Left ventricle myocardium superior (tissue), 1 donor: ENCODE measurements around the gene IGSF10. TPM values are rescaled to one million over a fixed set of nuclear protein-coding genes. Genes with fewer than 3 reads are reported as not detected.
A peak's percentile ranks its signal among the peaks of the same experiment; 100 is the strongest.
"Not testable (repeated sequence)": the region's sequence is repeated elsewhere in the genome, so short reads cannot be mapped to it uniquely, and the experiment has no call there.

Experiments used
- ATAC-seq: fragments of 200-7000 bp; cut with Tn5 transposase; one replicate; pipeline ENCODE4 v1.9.1; 2020; ENCODE audit warnings: mild to moderate bottlenecking, moderate library complexity
- DNase-seq: peaks from one replicate; pipeline ENCODE4 v3.0.0-alpha.2; 2020
- intact Hi-C: fragments of 100-400 bp; cut with micrococcal nuclease; formaldehyde crosslinking; loops from one replicate; pipeline ENCODE4 v1.11.0; 2022
- long read RNA-seq: library from polyadenylated mRNA; unstranded; transcript quantifications from one replicate; pipeline ENCODE4 v2.0.0, GENCODE V29; 2021
- total RNA-seq: library from RNA; stranded (reverse); fragmentation: NEBNext Ultra II Directional; extraction: Animal tissue kit (Norgen Biotek cat#: 25700); gene quantifications from one replicate; pipeline ENCODE4 v1.2.1, GENCODE V29; 2021
- donor health status: DM: no; HTN: yes; CAD: no; lungs with severe emphysema.

IGSF10 gene, protein sequence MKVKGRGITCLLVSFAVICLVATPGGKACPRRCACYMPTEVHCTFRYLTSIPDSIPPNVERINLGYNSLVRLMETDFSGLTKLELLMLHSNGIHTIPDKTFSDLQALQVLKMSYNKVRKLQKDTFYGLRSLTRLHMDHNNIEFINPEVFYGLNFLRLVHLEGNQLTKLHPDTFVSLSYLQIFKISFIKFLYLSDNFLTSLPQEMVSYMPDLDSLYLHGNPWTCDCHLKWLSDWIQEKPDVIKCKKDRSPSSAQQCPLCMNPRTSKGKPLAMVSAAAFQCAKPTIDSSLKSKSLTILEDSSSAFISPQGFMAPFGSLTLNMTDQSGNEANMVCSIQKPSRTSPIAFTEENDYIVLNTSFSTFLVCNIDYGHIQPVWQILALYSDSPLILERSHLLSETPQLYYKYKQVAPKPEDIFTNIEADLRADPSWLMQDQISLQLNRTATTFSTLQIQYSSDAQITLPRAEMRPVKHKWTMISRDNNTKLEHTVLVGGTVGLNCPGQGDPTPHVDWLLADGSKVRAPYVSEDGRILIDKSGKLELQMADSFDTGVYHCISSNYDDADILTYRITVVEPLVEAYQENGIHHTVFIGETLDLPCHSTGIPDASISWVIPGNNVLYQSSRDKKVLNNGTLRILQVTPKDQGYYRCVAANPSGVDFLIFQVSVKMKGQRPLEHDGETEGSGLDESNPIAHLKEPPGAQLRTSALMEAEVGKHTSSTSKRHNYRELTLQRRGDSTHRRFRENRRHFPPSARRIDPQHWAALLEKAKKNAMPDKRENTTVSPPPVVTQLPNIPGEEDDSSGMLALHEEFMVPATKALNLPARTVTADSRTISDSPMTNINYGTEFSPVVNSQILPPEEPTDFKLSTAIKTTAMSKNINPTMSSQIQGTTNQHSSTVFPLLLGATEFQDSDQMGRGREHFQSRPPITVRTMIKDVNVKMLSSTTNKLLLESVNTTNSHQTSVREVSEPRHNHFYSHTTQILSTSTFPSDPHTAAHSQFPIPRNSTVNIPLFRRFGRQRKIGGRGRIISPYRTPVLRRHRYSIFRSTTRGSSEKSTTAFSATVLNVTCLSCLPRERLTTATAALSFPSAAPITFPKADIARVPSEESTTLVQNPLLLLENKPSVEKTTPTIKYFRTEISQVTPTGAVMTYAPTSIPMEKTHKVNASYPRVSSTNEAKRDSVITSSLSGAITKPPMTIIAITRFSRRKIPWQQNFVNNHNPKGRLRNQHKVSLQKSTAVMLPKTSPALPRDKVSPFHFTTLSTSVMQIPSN (N-terminal part only)
- total RNA-seq = 1.9 TPM
- long read RNA-seq = 0 reads

DNA sequence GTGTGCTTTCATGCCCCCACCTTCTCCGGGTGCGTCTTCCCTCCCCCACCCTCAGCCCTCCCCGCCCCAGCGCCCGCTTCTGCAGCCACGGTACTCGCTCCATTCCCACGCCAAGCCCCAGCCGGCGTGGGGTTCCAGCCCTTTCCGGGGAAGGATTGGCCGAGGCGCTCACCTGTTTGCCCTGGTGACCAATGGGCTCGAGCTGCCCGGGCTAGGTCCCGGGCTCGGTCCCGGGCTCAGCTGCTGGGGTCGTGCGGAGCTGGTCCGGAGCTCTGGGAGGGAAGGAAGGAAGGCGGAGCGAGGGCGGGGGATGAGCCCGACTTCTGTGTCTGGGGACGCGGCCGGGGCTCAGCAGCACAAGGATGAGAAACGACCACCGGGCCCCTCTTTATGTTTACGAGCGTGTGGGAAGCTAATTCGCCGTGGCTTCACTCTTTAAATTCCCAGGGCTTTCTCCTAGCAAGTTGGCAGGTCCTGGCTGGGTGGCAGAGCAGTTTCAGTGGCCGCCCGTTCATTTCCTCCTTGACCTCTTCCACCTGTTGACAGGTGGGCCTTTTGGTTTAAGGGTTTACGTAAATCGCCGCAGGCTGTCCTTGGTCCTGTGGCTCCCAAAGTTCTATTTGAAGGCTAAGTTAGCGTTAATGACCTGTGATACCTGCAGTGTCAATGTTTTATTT, at the start of gene IGSF10:
TSS of gene IGSF10 (minus strand) at position 288 of the 677 bp plus-strand sequence. CDS start 2,352 bp downstream, outside the sequence.
- ATAC-seq = peak; percentile 71
- DNase-seq = peak; percentile 51
- intact Hi-C loops = no loop called here

DNA sequence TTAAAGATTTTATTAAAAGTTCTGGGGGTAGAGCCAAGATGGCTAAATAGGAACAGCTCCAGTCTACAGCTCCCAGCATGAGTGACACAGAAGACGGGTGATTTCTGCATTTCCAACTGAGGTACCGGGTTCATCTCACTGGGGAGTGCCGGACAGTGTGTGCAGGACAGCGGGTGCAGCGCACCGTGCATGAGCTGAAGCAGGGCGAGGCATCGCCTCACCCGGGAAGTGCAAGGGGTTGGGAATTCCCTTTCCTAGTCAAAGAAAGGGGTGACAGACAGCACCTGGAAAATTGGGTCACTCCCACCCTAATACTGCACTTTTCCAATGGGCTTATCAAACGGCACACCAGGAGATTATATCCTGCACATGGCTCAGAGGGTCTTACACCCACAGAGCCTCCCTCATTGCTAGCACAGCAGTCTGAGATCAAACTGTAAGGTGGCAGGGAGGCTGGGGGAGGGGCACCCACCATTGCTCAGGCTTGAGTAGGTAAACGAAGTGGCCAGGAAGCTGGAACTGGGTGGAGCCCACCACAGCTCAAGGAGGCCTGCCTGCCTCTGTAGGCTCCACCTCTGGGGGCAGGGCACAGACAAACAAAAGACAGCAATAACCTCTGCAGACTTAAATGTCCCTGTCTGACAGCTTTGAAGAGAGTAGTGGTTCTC, 48.7 kb upstream of the IGSF10 start:
- ATAC-seq, intact Hi-C loops, DNase-seq: not testable (repeated sequence)

DNA sequence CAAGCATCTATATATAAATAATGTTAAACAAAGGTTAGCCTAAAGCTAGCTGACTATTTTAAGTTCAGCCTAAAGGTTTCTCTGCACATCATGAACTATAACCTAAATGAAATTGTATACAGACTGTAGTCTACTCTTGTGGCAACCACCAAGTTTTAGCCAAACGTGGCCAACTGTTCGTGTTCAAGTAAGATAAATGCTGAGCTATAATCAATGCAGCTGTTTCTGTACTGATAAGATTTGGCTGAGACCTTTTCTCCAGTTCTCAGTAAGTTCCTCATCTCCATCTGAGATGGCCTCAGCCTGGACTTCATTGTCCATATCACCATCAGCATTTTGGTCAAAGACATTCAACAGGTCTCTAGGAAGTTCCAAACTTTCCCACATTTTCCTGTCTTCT, 43.7 kb upstream of the IGSF10 start:
- DNase-seq (no peak), ATAC-seq (no peak)
- intact Hi-C loops = no loop called here

DNA sequence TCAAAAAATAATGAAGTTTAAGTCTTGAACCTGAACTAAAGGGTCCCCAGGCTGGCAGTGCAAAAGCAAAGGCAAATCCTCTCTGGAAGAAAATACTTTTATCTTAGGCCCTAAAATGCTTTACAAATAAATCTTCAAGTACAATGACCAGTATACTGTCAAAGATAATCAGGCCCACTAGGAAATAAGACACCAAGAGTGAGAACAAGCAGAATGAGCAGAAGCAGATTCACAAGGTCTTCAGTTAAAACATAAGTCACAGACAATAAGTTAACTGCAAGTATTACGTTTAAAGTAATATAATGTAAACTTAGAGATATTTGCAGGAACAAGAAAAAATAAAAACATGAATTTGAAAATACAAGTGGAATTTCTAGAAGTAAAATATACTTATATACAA, 42.2 kb upstream of the IGSF10 start:
- intact Hi-C loops = no loop called here
- DNase-seq (no peak), ATAC-seq (no peak)

DNA sequence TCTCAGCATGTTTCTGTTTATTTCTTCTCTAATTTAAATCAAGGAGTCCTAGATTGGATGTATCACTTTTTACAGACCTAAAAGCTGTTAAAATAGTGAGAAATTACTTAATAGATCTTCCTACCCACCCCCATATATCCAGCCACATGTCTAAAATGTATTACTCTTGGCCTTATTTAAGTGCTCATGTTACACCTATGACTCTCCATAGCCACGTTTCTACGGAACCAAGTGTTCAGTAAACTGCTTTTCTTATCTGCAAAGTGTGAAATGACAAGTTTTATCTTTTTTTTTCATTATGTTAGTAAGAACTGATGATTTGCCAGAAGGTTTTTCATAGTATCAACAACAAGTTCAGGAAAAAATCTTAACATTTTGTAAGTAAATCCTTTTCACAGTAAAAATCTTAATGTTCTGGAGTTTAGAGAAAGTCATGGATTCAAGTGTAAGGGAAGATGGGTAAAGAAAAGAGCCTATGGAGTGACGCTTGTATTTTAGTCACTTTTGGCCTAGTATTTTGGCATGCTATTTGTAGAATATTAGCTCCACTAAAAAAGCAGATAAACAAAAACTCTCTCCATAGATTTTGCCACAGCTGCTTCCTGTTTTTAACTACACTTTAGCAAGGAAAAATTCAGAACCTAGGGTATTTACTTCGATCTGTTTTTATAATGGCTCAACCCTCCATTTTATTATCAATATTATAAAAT, 41.2 kb upstream of the IGSF10 start:
- ATAC-seq (peak; percentile 80), DNase-seq (no peak)
- intact Hi-C loops = no loop called here

DNA sequence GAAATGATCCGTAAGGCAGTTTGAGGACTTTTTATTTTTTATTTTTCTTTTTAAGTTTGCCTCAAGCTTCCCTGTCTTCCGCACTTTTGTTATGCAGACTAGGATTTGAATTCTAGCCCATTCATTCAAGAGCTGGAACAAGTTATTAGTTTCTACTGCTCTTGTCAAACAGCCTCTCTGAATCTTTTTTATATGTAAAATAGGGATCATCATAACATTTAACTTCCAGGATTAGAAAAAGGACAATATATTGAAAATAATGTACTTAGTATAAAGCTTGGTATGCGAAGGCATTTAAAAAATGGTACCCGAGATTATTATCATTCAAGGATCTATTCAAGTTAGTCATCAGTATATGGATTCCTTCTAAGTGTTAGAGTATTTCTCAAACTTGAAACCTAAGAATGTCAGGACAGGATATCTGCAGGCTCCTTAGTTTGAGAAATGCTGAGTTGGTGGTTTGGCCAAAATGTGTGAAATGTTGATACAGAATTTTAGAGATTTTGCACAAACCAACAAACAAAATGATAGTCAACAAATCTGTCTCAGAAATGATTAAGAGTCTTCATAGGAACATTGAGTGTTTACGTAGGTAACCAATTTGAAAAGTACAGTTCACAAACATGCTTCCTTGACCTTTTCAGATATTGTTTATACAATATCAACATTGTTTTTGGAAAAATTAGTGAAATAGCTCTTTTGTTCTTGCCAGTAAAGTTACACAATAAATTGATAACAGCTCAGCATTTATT, 40.5 kb upstream of the IGSF10 start:
- no peak for DNase-seq
- peak; percentile 21 for ATAC-seq
- intact Hi-C loops = no loop called here

DNA sequence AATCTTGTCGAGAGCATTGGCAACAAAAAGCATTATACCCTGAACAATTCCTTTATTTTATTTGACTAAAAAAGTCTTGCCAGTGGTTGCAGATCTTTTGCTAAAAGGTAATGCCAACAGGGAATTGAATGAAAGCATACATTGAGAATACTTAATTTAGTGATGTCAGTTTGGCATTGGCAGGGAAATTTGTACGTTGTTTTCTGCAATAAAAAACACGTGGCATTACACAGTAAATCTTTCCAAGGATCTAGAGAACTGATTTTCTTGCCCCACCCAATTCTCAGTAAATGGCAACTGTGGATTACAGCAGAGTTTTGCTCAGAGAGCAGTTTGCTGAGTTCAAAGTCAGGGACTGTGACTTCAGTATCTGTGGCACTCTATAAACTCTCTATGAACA, 38.3 kb upstream of the IGSF10 start:
- intact Hi-C loops = no loop called here
- DNase-seq = no peak
- ATAC-seq = no peak

DNA sequence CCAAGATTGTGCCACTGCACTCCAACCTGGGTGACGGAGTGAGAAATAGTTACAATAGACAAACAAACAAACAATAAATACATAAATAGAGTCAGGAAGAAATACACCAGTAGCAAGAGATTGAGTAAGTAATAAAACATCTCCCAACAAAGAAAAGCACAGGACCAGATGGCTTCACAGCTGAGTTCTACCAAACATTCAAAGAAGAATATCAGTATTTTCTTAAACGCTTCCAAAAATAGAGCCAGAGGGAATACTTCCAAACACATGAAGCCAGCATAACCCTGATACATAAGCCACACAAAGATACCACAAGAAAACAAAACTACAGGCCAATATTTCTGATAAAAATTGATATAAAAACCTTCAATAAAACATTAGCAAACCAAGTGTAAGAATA, 30.7 kb upstream of the IGSF10 start:
- peak; percentile 45 for ATAC-seq
- no peak for DNase-seq

DNA sequence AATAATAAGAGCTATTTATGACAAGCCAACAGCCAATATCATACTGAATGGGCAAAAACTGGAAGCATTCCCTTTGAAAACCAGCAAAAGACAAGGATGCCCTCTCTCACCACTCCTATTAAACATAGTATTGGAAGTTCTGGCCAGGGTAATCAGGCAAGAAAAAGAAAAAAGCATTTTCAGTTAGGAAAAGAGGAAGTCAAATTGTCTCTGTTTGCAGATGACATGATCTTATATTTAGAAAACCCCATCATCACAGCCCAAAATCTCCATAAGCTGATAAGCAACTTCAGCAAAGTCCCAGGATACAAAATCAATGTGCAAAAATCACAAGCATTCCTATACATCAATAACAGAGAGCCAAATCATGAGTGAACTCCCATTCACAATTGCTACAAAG, 27.0 kb upstream of the IGSF10 start:
- intact Hi-C loops, DNase-seq, ATAC-seq: not testable (repeated sequence)

More for the DNA sequence above, 30.7 kb upstream of the IGSF10 start:
- intact Hi-C loops = no loop called here

DNA sequence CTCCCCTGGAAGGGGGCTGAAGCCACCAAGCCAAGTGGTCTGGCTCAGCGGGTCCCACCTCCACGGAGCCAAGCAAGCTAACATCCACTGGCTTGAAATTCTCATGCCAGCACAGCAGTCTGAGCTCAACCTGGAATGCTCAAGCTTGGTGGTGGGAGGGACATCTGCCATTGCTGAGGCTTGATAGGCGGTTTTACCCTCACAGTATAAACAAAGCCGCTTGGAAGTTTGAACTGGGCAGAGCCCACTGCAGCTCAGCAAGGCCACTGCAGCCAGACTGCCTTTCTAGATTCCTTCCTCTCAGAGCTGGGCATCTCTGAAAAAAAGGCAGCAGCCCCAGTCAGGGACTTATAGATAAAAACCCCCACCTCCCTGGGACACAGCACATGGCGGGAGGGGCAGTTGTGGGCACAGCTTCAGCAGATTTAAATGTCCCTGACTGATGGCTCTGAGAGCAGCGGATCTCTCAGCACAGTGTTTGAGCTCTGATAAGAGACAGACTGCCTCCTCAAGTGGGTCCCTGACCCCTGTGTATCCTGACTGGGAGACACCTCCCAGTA, 23.2 kb upstream of the IGSF10 start:
- intact Hi-C loops = no loop called here
- DNase-seq = no peak
- no peak for ATAC-seq

DNA sequence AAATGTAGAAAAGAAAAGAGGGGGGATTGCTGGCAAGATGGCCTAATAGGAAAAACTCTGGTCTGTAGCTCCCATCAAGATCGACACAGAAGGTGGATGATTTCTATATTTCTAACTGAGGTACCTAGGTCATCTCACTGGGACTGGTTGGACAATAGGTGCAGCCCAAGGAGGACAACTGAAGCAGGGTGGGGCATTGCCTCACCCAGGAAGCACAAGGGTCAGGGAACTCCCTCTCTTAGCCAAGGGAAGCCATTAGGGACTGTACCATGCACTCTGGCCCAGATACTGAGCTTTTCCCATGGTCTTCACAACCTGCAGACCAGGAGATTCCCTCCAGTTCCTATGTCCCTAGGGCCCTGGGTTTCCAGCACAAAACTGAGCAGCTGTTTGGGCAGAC, 22.6 kb upstream of the IGSF10 start:
- ATAC-seq = no peak
- no peak for DNase-seq
- intact Hi-C loops = no loop called here

DNA sequence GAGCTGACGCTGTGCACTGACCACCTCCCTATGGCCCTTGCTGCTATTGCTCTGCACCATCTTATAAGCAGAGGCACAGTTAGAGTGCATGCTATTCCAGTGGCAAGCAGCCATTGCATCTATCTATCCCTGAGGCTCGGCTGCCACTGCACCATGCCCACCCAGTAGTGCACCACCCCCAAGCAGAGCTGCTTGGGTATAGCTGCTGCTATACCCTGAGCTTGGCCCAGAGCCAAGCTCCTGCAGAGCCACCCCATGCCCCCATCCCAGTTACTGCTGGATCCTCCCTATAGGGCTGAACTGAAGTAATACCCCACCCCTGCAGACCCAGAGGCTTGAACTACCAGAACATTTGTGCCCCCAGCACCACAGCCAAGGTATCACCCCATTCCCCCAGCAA, 19.6 kb upstream of the IGSF10 start:
- intact Hi-C loops = no loop called here
- DNase-seq (no peak), ATAC-seq (no peak)

DNA sequence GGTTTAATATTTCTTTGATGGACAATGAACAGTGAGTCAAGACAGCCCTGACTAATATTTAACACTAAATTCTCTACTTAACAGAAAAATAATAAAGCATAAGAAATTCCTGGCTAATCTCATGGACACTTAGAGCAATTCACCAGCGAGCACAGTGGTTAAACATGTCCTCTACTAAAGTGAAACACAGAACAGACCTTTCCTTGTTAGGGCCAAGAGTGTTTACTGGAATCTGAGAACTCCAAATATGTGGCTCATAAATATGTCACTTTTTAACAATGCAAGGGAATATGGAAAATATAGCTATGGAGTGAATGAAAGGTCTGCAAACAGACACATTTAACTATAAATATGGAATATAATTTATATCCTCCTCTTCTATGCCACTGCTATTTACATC, 18.6 kb upstream of the IGSF10 start:
- ATAC-seq = no peak
- intact Hi-C loops = no loop called here
- DNase-seq = no peak

DNA sequence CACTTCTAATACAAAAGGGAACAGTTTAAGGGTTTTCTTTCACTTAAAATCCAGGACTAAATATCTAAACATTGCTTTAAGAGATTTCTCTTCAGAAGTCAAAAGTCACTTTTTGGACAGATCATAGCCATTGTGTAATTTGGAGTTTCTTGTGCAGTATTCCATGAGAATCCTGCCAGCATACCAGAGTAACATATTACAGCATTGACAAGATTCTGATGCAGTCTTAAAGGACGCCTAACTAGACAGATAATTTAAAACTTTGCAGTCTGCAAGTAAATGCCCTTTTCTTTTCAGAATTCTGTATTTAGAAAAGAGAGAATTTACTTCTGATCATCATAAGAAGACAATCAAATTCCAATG, 17.5 kb upstream of the IGSF10 start:
- peak; percentile 41 for ATAC-seq
- no peak for DNase-seq
- intact Hi-C loops = no loop called here

DNA sequence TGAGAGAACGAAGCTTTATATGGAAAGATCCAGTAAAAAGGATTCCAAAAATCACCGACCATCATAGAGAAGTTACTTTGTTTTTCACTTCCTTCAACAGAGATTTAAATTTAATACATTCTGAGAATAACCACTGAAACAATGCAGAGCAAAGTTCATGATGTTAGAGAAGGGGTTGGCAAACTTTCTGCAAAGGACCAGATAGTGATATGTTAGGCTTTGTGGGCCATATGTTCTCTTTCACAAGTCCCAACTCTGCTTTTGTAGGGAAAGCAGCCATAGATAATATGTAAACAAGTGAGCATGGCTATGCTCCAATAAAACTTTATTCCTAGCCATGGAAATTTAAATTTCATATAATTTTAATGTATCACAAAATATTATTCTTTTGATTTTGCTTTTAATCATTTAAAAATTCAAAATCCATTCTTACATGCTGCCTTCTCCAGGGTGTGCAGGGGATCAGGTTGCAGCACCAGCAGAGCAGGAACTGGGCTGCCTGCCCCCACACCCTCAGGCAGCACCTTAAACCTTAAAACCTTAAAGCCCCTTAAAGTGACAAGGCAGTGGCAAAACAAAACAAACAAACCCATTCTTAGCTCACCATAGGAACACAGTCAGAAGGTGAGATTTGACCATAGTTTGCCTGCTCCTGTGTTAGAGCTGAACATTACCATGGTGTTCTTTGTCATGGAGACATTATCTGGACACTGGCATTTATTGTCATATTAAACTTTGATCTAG, 16.9 kb upstream of the IGSF10 start:
- ATAC-seq = no peak
- no peak for DNase-seq
- intact Hi-C loops = no loop called here

DNA sequence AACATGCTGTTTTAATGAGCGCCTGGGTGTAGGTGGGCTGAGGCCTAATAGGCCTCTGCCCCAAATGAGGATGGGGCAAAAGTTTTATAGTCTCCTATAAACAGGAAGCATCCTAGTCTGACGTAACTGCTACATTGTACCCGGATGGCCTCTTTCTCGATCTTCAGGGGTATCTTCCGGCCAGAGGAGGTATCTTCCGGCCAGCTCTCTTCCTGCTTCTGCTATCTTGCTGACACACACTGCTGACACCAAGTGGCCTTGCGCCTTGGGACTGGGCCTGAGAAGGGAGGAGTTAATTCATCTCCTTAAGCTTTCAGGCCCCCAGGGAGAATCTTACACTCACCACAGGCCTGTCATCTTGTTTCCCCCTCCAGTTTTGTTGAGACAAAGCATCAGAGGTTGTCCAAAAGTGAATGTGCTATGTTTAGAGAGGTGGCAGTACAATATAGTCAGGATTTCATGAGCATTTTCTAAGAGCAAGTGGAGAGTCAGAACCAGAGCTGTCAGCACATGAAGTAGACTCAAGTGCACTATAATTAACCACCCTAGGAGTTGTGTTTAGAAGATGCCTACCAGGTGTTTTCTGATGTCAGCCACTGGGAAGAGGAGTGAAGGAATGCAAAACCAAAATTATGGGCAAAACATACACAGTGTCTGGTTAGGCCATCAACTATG, 15.6 kb upstream of the IGSF10 start:
- peak; percentile 54 for ATAC-seq
- intact Hi-C loops = no loop called here
- no peak for DNase-seq
